ENCODE data around the gene GPC4. TPM values are rescaled to one million over a fixed set of nuclear protein-coding genes. Genes with fewer than 3 reads are reported as not detected.

Gene GPC4
- total RNA-seq, 1 donor from 2014 or later, result 86.4 TPM

DNA sequence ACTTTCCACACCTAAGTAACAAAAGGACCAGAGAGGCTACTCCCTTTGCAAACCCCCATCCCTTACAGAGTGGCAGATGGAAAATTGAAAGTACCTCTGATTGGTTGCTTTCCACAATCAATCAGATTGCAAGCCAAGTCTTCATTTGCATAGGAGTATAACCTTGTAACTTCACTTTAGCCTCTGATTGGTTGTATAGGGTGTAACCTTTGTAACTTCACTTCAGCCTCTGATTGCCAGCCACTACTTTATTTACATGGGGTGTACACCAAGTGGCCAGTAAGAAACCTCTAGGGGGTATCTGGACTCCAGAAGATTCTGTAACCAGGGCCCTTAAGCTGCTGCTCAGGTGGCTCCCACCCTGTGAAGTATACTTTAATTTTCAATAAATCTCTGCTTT lies 48.6 kb downstream of the GPC4 start:
- Mint-ChIP-seq H3K9me3 (ENCODE audit: unreplicated experiment) (no peaks in the 10 kb centered on the region), H3K36me3 (ENCODE audit: low read depth, unreplicated experiment) (no peaks in the 10 kb centered on the region), H3K4me1 (ENCODE audit: low read depth, unreplicated experiment) (peaks cover 23% of the 10 kb centered on the region), H3K27me3 (ENCODE audit: low read depth, unreplicated experiment) (no peaks in the 10 kb centered on the region), H3K4me3 (ENCODE audit: unreplicated experiment) (no peak overlapping the region), H3K27ac (ENCODE audit: unreplicated experiment) (no peak overlapping the region)
- TF ChIP-seq EZH2 (IDR thresholded peaks at IDR 0.05; ENCODE audit: insufficient read depth, low read length), result no peak
- TF ChIP-seq, protein P1, sequence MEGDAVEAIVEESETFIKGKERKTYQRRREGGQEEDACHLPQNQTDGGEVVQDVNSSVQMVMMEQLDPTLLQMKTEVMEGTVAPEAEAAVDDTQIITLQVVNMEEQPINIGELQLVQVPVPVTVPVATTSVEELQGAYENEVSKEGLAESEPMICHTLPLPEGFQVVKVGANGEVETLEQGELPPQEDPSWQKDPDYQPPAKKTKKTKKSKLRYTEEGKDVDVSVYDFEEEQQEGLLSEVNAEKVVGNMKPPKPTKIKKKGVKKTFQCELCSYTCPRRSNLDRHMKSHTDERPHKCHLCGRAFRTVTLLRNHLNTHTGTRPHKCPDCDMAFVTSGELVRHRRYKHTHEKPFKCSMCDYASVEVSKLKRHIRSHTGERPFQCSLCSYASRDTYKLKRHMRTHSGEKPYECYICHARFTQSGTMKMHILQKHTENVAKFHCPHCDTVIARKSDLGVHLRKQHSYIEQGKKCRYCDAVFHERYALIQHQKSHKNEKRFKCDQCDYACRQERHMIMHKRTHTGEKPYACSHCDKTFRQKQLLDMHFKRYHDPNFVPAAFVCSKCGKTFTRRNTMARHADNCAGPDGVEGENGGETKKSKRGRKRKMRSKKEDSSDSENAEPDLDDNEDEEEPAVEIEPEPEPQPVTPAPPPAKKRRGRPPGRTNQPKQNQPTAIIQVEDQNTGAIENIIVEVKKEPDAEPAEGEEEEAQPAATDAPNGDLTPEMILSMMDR (IDR thresholded peaks at IDR 0.05; ENCODE audit: insufficient read depth, low read depth, low read length), result no peak
- DNase-seq (ENCODE audit: low read depth) (no peak), FAIRE-seq (peak; percentile 86)
- H3K79me2 ChIP-seq (ENCODE audit: insufficient read depth, low read length), result no peaks in the 10 kb centered on the region
- no peaks in the 10 kb centered on the region for H3K27me3 ChIP-seq (ENCODE audit: insufficient read depth, low read length)
- no peaks in the 10 kb centered on the region for H3K36me3 ChIP-seq (ENCODE audit: insufficient read depth, low read length)
- no peak overlapping the region for H3K4me3 ChIP-seq (ENCODE audit: insufficient read depth, low read depth, low read length)
- peaks cover 3% of the 10 kb centered on the region for H3K4me1 ChIP-seq (ENCODE audit: insufficient read depth, low read length)
- no peak overlapping the region for H2AFZ ChIP-seq (ENCODE audit: low read depth, low read length)
- H3K9me3 ChIP-seq (ENCODE audit: insufficient read depth, low read depth, low read length), result no peaks in the 10 kb centered on the region
- no peaks in the 10 kb centered on the region for H4K20me1 ChIP-seq (ENCODE audit: insufficient read depth, low read length)
- H3K4me2 ChIP-seq (ENCODE audit: low read length), result no peak overlapping the region
- no peak overlapping the region for H3K9ac ChIP-seq (ENCODE audit: low read length)
- no peak overlapping the region for H3K27ac ChIP-seq (ENCODE audit: low read depth, low read length)

DNA sequence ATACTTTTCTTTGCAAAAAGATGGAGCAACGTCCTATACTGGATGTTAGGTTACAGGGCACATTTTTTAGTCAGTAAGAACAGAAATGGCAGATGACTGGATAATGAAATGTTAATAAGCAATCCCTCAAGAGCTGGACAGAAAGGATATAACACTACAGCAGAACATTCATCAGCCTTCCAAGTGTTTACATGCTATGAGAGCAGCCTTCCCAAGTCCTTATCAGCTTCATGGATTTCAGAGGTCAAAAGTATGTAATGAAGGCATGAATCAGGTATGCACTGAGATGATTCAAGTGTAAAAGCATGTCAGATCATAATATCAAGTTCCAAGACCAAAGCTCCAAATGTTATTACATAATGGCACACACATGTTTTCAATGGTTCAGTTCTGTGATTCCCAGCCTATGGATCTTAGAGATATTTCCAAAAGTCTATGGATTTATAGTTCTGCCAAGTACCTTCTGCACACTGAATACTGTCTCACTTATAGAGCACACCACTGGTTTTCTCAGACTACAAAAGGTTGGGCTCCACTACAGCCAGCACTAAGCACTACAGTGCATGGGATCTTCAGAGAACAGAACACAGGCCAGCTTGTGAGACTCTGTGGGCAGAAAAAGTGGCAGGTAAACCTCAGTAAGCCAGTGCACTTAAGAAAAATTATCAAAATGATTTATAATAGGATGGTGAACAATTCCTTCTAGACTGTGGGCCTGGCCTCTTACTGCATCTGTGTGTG lies 49.2 kb downstream of the GPC4 start:
- Mint-ChIP-seq H3K27ac (ENCODE audit: unreplicated experiment) (peak overlapping the region; percentile 41), H3K4me1 (ENCODE audit: low read depth, unreplicated experiment) (peaks cover 23% of the 10 kb centered on the region), H3K36me3 (ENCODE audit: low read depth, unreplicated experiment) (no peaks in the 10 kb centered on the region), H3K9me3 (ENCODE audit: unreplicated experiment) (no peaks in the 10 kb centered on the region), H3K4me3 (ENCODE audit: unreplicated experiment) (no peak overlapping the region), H3K27me3 (ENCODE audit: low read depth, unreplicated experiment) (no peaks in the 10 kb centered on the region)
- Histone ChIP-seq H3K9ac (ENCODE audit: low read length) (no peak overlapping the region), H3K4me3 (ENCODE audit: insufficient read depth, low read depth, low read length) (no peak overlapping the region), H3K4me1 (ENCODE audit: insufficient read depth, low read length) (peaks cover 3% of the 10 kb centered on the region), H4K20me1 (ENCODE audit: insufficient read depth, low read length) (no peaks in the 10 kb centered on the region), H3K36me3 (ENCODE audit: insufficient read depth, low read length) (no peaks in the 10 kb centered on the region), H3K79me2 (ENCODE audit: insufficient read depth, low read length) (no peaks in the 10 kb centered on the region), H3K9me3 (ENCODE audit: insufficient read depth, low read depth, low read length) (no peaks in the 10 kb centered on the region), H3K27me3 (ENCODE audit: insufficient read depth, low read length) (no peaks in the 10 kb centered on the region), H3K27ac (ENCODE audit: low read depth, low read length) (no peak overlapping the region), H3K4me2 (ENCODE audit: low read length) (no peak overlapping the region), H2AFZ (ENCODE audit: low read depth, low read length) (no peak overlapping the region)
- FAIRE-seq (peak; percentile 89), DNase-seq (ENCODE audit: low read depth) (peak; percentile 80)
- TF ChIP-seq, protein P1 (IDR thresholded peaks at IDR 0.05; ENCODE audit: insufficient read depth, low read depth, low read length), result no peak
- no peak for TF ChIP-seq EZH2 (IDR thresholded peaks at IDR 0.05; ENCODE audit: insufficient read depth, low read length)

DNA sequence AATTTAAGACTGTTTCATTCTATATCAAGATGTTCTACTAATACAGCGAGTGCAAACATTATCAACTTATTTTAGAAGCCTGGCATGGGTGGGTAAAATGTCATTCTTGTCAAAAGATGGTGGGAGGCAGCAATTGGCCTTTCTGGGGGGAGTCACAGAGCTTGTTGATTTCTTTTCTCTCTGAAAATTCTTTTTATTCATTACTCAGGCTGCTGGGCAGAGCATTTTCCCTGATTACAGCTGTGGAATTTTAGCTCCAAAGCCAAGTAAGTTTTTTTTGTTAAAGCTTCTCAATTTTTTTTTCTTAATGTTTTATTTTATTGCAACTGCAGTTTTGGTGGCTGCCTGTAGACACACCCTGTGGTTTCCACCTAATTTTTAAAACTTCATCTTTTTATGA lies 50.4 kb downstream of the GPC4 start:
- peak; percentile 14 for DNase-seq (ENCODE audit: low read depth)
- Mint-ChIP-seq H3K27me3 (ENCODE audit: low read depth, unreplicated experiment) (no peaks in the 10 kb centered on the region), H3K36me3 (ENCODE audit: low read depth, unreplicated experiment) (no peaks in the 10 kb centered on the region), H3K4me1 (ENCODE audit: low read depth, unreplicated experiment) (peaks cover 23% of the 10 kb centered on the region), H3K4me3 (ENCODE audit: unreplicated experiment) (no peak overlapping the region), H3K27ac (ENCODE audit: unreplicated experiment) (peak overlapping the region; percentile 89), H3K9me3 (ENCODE audit: unreplicated experiment) (no peaks in the 10 kb centered on the region)
- no peaks in the 10 kb centered on the region for H4K20me1 ChIP-seq (ENCODE audit: insufficient read depth, low read length)
- no peaks in the 10 kb centered on the region for H3K79me2 ChIP-seq (ENCODE audit: insufficient read depth, low read length)
- no peak overlapping the region for H3K9ac ChIP-seq (ENCODE audit: low read length)
- H3K27ac ChIP-seq (ENCODE audit: low read depth, low read length), result no peak overlapping the region
- no peaks in the 10 kb centered on the region for H3K27me3 ChIP-seq (ENCODE audit: insufficient read depth, low read length)
- peaks cover 3% of the 10 kb centered on the region for H3K4me1 ChIP-seq (ENCODE audit: insufficient read depth, low read length)
- FAIRE-seq, result no peak
- no peak overlapping the region for H3K4me3 ChIP-seq (ENCODE audit: insufficient read depth, low read depth, low read length)
- TF ChIP-seq EZH2 (IDR thresholded peaks at IDR 0.05; ENCODE audit: insufficient read depth, low read length), result no peak
- TF ChIP-seq, protein P1 (IDR thresholded peaks at IDR 0.05; ENCODE audit: insufficient read depth, low read depth, low read length), result no peak
- H3K9me3 ChIP-seq (ENCODE audit: insufficient read depth, low read depth, low read length), result no peaks in the 10 kb centered on the region
- no peaks in the 10 kb centered on the region for H3K36me3 ChIP-seq (ENCODE audit: insufficient read depth, low read length)
- no peak overlapping the region for H3K4me2 ChIP-seq (ENCODE audit: low read length)
- H2AFZ ChIP-seq (ENCODE audit: low read depth, low read length), result no peak overlapping the region

Data from astrocyte (in vitro differentiated cells and primary cell).